Stomach (tissue), 4 donors: Measurements from ENCODE around the gene ACOT8.
A peak's percentile ranks its signal among the peaks of the same experiment; 100 is the strongest.

ENCODE experiments used
- CTCF ChIP-seq, 7 experiments: fragments of 450-650 bp in 4 of 7; fragments of 200-600 bp in 3 of 7; sonication (generic) in 3 of 7; IDR thresholded peaks; one replicate each; pipeline ENCODE4 v1.5.1; 2016 to 2019; ENCODE audit warnings: antibody characterized with exemption in 7 of 7, control low read depth in 2 of 7, mild to moderate bottlenecking in 1 of 7
- POLR2A ChIP-seq, 4 donors: fragments of 450-650 bp; IDR thresholded peaks; one replicate each; pipeline ENCODE4 v1.6.1; 2016; ENCODE audit warnings: antibody characterized with exemption in 4 of 4, control low read depth in 2 of 4, mild to moderate bottlenecking in 1 of 4, moderate library complexity in 1 of 4
- POLR2AphosphoS5 ChIP-seq, 3 donors: sonication (generic); formaldehyde crosslinking; IDR thresholded peaks; one replicate each; pipeline ENCODE4 v1.6.1; 2016; ENCODE audit warnings: antibody characterized with exemption in 3 of 3

GRCh38 chr20:45890077-45890984, 33.1 kb upstream of the ACOT8 start:
- TF ChIP-seq POLR2A (IDR thresholded peaks at IDR 0.05) (no peak), POLR2AphosphoS5 (IDR thresholded peaks at IDR 0.05) (peak in 2 of 3 donors; percentile 65 to 70), CTCF (IDR thresholded peaks at IDR 0.05) (peak in 5 of 7 experiments; percentile 37 to 65 (median 55))
